Fibroblast of the aortic adventitia (primary cell): ENCODE data around the gene AIMP1. TPM values are rescaled to one million over a fixed set of nuclear protein-coding genes. Genes with fewer than 3 reads are reported as not detected.
A peak's percentile ranks its signal among the peaks of the same experiment; 100 is the strongest.

Experiments
- DNase-seq: peaks from one replicate; pipeline ENCODE4 v3.0.0-alpha.2; 2010; ENCODE audit warnings: low read depth
- H3K4me3 ChIP-seq: 2 replicates; pipeline ENCODE4 v1.5.1; 2011; ENCODE audit warnings: low read depth, mild to moderate bottlenecking, control low read depth, low read length, moderate library complexity
- total RNA-seq: library from RNA; depleted of rRNA; stranded (reverse); fragments of >200 nt; gene quantifications from 2 replicates; pipeline ENCODE4 v1.2.3, GENCODE V29; 2012; ENCODE audit warnings: low replicate concordance
- TF ChIP-seq, protein P1 (sequence below): IDR thresholded peaks from 2 replicates; pipeline ENCODE4 v1.5.1; 2011; ENCODE audit warnings: mild to moderate bottlenecking, low read length, control low read depth, inconsistent platforms; ENCODE audit not compliant: insufficient read depth

The AIMP1 gene
- total RNA-seq, 1 donor: 30.7 TPM

GRCh38 chr4:106305435-106306055 lies 10.8 kb upstream of the AIMP1 start:
- no peak overlapping the region for H3K4me3 ChIP-seq

GRCh38 chr4:106306561-106306960 lies 9.8 kb upstream of the AIMP1 start:
- DNase-seq: no peak
- H3K4me3 ChIP-seq: no peak overlapping the region
- TF ChIP-seq, protein P1, sequence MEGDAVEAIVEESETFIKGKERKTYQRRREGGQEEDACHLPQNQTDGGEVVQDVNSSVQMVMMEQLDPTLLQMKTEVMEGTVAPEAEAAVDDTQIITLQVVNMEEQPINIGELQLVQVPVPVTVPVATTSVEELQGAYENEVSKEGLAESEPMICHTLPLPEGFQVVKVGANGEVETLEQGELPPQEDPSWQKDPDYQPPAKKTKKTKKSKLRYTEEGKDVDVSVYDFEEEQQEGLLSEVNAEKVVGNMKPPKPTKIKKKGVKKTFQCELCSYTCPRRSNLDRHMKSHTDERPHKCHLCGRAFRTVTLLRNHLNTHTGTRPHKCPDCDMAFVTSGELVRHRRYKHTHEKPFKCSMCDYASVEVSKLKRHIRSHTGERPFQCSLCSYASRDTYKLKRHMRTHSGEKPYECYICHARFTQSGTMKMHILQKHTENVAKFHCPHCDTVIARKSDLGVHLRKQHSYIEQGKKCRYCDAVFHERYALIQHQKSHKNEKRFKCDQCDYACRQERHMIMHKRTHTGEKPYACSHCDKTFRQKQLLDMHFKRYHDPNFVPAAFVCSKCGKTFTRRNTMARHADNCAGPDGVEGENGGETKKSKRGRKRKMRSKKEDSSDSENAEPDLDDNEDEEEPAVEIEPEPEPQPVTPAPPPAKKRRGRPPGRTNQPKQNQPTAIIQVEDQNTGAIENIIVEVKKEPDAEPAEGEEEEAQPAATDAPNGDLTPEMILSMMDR: no peak

More at GRCh38 chr4:106305435-106306055, 10.8 kb upstream of the AIMP1 start:
- TF ChIP-seq, protein P1: no peak
- DNase-seq: no peak

DNA sequence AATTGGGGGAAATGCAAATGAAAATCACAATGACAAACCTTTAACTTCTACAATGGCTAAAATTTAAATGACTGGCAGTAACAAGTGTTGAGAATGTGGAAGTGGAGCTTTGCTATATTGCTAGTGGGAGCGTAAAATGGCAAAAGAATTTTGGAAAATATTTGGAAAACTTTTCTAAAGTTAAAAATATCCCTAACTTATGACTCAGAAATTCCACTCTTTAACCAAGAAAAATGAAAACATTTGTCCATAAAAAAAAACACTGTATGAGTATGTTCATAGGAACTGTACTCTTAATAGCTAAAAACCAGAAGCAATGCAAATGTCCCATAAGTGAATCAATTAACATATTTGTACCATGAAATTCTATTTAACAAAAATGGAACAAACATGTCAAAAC lies 4.0 kb upstream of the AIMP1 start:
- H3K4me3 ChIP-seq: no peak overlapping the region
- TF ChIP-seq, protein P1: no peak
- DNase-seq: peak; percentile 77

GRCh38 chr4:106312997-106313522 lies 3.3 kb upstream of the AIMP1 start:
- H3K4me3 ChIP-seq: no peak overlapping the region
- TF ChIP-seq, protein P1: no peak
- no peak for DNase-seq

DNA sequence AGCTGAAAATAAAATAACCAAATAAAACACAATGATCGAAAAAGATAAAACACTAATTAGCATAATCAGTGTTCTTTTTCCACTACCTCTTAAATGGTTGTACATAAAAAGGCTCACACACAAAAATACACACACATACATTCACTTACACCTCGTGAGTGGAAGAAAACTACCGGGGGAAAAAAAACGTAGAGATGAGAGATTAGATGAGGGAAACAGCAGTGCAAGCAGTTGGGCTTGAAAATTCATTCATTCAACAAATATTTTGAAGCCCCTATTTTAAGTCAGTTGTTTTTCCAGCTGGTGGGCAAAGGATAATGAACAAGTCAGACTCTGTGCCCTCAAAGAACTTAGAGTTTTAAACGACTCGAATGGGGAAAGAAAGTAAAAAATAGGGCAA lies 1.4 kb upstream of the AIMP1 start:
- no peak for DNase-seq
- TF ChIP-seq, protein P1: no peak
- H3K4me3 ChIP-seq: peak overlapping the region; percentile 95

DNA sequence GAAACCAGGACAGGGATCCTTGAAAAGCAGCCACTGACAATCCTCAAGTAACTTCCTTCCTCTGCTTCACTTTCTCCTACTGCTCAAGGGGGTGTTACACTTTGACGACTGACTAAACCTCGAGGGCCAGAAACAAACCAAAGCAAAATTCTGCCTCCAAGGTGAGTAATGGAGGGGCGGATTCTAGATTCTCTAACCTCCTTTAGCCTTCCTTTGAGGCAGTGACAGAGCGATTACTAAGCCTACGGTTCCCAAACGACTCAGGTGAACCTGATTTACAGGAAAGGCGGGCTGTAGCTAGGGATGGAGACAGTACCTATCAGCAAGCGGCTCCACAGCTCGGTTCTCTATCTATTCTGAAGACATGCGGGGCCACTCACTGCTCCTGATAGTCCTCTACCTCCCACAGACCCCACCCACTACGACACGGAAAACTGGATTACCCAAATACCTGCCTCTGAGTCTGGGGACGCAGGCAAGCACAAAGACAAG lies 828 bp upstream of the AIMP1 start:
- peak; percentile 32 for DNase-seq
- TF ChIP-seq, protein P1: no peak
- peak overlapping the region; percentile 95 for H3K4me3 ChIP-seq
